ENCODE results near the gene GRIK4. TPM values are rescaled to one million over a fixed set of nuclear protein-coding genes. Genes with fewer than 3 reads are reported as not detected.

The GRIK4 gene
- total RNA-seq, 1 donor from 2014 or later = not detected

DNA sequence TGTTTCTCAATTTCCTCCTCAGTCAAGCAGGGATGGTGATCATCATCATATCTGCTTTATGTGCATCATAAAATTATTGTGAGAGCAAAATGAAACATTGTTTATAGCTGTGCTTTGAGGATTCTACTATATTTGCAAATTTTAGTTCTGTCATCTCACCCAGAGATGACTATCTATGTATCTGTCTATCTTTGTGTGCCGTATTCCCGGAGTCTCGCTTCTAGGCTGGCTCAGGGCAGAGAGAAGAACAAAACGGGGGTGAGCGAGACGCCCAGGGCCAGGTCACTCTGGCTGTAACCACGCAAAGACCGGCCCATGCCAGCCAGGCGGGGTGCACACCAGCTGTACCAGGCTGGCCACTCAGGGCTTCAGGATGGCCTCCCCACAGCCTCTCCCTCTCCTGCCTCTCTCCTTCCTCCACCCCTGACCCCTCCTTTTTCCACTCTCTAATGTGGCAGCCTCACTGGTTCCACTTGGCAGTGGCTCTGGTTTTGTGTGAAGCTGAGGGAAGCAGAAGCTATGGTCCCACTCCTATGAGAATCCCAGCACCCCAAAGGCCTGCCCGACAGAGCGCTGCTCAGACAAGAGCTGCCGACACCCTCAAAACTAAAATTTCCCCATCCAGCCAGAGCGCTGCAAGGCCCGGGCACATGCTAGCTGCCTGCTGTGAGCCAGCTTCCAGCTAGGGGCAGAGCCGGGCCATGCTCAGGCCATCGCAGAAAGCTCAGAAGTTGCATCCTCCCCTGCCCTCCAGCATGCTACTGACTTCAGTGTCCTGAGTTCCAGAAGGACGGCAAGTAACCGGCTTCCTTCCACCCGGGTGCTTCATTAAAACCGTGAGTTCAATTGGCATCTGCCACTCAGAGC is 372.8 kb downstream of the GRIK4 start:
- H3K36me3 Mint-ChIP-seq (ENCODE audit: insufficient read depth) = no peaks in the 10 kb centered on the region
- DNase-seq (ENCODE audit: low spot score, unreplicated experiment) = no peak
- TF ChIP-seq, protein P1, sequence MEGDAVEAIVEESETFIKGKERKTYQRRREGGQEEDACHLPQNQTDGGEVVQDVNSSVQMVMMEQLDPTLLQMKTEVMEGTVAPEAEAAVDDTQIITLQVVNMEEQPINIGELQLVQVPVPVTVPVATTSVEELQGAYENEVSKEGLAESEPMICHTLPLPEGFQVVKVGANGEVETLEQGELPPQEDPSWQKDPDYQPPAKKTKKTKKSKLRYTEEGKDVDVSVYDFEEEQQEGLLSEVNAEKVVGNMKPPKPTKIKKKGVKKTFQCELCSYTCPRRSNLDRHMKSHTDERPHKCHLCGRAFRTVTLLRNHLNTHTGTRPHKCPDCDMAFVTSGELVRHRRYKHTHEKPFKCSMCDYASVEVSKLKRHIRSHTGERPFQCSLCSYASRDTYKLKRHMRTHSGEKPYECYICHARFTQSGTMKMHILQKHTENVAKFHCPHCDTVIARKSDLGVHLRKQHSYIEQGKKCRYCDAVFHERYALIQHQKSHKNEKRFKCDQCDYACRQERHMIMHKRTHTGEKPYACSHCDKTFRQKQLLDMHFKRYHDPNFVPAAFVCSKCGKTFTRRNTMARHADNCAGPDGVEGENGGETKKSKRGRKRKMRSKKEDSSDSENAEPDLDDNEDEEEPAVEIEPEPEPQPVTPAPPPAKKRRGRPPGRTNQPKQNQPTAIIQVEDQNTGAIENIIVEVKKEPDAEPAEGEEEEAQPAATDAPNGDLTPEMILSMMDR (IDR thresholded peaks at IDR 0.05; ENCODE audit: unreplicated experiment) = no peak
- H3K9me3 Mint-ChIP-seq (ENCODE audit: low read depth) = no peaks in the 10 kb centered on the region
- H3K4me3 Mint-ChIP-seq (ENCODE audit: low read depth) = no peak overlapping the region
- H3K27me3 Mint-ChIP-seq = peaks cover 28% of the 10 kb centered on the region
- H3K4me1 Mint-ChIP-seq (ENCODE audit: low read depth) = peaks cover 6% of the 10 kb centered on the region
- no peak overlapping the region for H3K27ac Mint-ChIP-seq

DNA sequence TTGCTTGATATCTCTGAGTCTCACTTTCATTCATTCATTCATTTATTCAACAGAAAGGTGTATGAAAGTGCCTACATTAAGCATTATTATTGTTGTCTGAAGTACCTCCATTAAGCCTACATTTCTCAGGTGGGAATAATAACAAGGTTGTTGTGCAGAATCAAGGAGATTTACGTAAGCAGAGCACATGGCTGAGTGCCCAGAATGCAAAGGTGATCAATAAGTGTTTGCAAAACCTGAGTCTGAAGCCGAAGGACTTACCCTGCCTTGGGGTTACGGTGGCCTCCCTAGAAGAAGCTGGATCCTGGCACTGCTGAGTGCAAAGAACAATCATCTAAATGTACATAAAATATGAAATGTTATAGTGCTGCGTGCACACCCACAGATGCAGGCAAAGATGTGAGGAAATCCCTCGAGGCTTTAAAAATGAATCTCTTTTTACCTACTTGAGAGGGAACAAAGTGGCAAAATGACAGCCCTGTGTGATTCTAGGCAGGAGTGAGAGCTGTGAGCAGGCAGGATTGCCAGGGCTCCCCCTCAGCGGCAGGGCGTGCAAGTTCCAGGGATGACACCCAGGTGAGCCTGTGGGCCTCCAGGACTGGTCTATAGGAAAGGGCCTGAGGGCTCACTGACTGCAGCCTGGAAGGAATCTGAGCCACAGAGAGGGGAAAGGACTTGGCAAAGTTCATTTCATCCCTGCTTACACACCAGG is 379.2 kb downstream of the GRIK4 start:
- no peaks in the 10 kb centered on the region for H3K36me3 Mint-ChIP-seq (ENCODE audit: insufficient read depth)
- H3K4me3 Mint-ChIP-seq (ENCODE audit: low read depth) = no peak overlapping the region
- peaks cover 15% of the 10 kb centered on the region for H3K27me3 Mint-ChIP-seq
- no peak for DNase-seq (ENCODE audit: low spot score, unreplicated experiment)
- H3K27ac Mint-ChIP-seq = no peak overlapping the region
- H3K4me1 Mint-ChIP-seq (ENCODE audit: low read depth) = no peaks in the 10 kb centered on the region
- no peaks in the 10 kb centered on the region for H3K9me3 Mint-ChIP-seq (ENCODE audit: low read depth)
- TF ChIP-seq, protein P1 (IDR thresholded peaks at IDR 0.05; ENCODE audit: unreplicated experiment) = no peak

- no peaks in the 10 kb centered on the region for H3K36me3 Mint-ChIP-seq (ENCODE audit: insufficient read depth)
- peaks cover 15% of the 10 kb centered on the region for H3K27me3 Mint-ChIP-seq
- DNase-seq (ENCODE audit: low spot score, unreplicated experiment) = no peak
- no peaks in the 10 kb centered on the region for H3K4me1 Mint-ChIP-seq (ENCODE audit: low read depth)
- H3K4me3 Mint-ChIP-seq (ENCODE audit: low read depth) = no peak overlapping the region
- no peaks in the 10 kb centered on the region for H3K9me3 Mint-ChIP-seq (ENCODE audit: low read depth)
- TF ChIP-seq, protein P1 (IDR thresholded peaks at IDR 0.05; ENCODE audit: unreplicated experiment) = no peak
- H3K27ac Mint-ChIP-seq = no peak overlapping the region
Measured at GRCh38 chr11:120893440-120894201, 382.1 kb downstream of the GRIK4 start.

DNA sequence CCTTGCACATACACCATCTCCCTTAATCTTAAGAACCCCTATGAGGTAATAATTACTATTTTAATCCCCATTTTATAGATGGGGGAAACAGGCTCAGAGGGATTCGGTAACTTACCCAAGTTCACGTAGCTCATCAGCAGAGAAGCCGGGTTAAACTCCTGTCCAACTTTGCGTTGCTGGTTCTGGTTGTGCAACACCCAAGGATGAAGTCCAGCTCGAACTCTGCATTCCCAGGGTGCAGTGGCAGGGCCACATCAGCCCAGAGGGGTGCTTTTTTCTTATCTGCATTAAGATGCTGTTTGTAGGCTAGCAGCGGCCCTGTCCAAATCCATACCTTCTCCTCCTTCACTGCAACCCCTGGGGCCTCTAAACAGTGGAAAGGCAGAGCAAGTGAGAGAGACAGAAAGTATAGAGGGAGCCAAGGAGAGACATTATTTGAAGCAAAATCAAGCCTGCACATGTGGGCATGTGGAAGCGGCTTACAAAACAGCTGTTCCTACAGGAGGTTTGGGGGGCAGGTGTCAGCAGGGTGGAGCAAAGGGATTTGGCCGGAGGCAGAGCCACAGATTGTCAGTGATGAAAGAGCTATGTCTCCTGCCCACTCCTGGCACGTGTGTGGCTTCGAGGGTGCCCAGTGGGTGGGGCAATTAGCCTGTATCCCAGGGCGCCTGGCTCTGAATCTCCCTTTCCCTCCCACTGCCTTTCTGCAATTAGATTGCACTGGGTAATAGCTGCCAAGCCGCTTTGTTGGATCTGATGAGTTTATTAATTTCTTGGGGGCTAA is 382.8 kb downstream of the GRIK4 start:
- Mint-ChIP-seq H3K4me3 (ENCODE audit: low read depth) (no peak overlapping the region), H3K4me1 (ENCODE audit: low read depth) (no peaks in the 10 kb centered on the region), H3K9me3 (ENCODE audit: low read depth) (no peaks in the 10 kb centered on the region)

More for the DNA sequence above, 382.8 kb downstream of the GRIK4 start:
- peaks cover 15% of the 10 kb centered on the region for H3K27me3 Mint-ChIP-seq
- DNase-seq (ENCODE audit: low spot score, unreplicated experiment) = no peak
- H3K27ac Mint-ChIP-seq = no peak overlapping the region
- no peaks in the 10 kb centered on the region for H3K36me3 Mint-ChIP-seq (ENCODE audit: insufficient read depth)
- TF ChIP-seq, protein P1 (IDR thresholded peaks at IDR 0.05; ENCODE audit: unreplicated experiment) = no peak
